Left lung (tissue), 10 donors: ENCODE measurements around the gene MAML2. TPM values are rescaled to one million over a fixed set of nuclear protein-coding genes. Genes with fewer than 3 reads are reported as not detected.

Experiments
- ATAC-seq: fragments of 200-7000 bp; cut with Tn5 transposase; one replicate; pipeline ENCODE4 v1.9.1; 2020; ENCODE audit warnings: moderate library complexity
- DNase-seq, 4 donors: peaks; one replicate each; pipeline ENCODE4 v3.0.0-alpha.2; 2013 to 2020
- H3K27ac ChIP-seq, 2 donors: fragments of 200-600 bp; sonication (generic) in 1 of 2; one replicate each; pipeline versions ENCODE4 v1.5.0 to v1.8.0; 2020 to 2021
- H3K27me3 ChIP-seq, 2 donors: fragments of 200-600 bp; sonication (generic) in 1 of 2; one replicate each; pipeline versions ENCODE4 v1.5.0 to v1.8.0; 2020 to 2021
- H3K36me3 ChIP-seq, 2 donors: fragments of 200-600 bp; sonication (generic) in 1 of 2; one replicate each; pipeline versions ENCODE4 v1.5.0 to v1.8.0; 2020 to 2021
- H3K4me1 ChIP-seq, 2 donors: fragments of 200-600 bp; one replicate each; pipeline ENCODE4 v1.8.0; 2021
- H3K4me3 ChIP-seq, 2 donors: fragments of 200-600 bp; sonication (generic) in 1 of 2; one replicate each; pipeline versions ENCODE4 v1.5.0 to v1.8.0; 2020 to 2021; ENCODE audit warnings: mild to moderate bottlenecking in 1 of 2
- H3K9me3 ChIP-seq, 2 donors: fragments of 200-600 bp; sonication (generic) in 1 of 2; one replicate each; pipeline versions ENCODE4 v1.5.0 to v1.8.0; 2020 to 2021
- intact Hi-C, 2 donors: fragments of 100-400 bp; cut with DNase I; formaldehyde crosslinking; loops; one replicate each; pipeline versions ENCODE4 v1.11.2 to v1.14.2; 2022
- polyA plus RNA-seq, 6 donors: library from polyadenylated mRNA; unstranded; fragments of 120-200 nt; gene quantifications; one replicate each; pipeline ENCODE4 v1.2.1, GENCODE V29; 2013; ENCODE audit not compliant: insufficient read length in 6 of 6
- total RNA-seq, 2 donors: library from RNA; stranded (reverse); fragmentation: NEBNext Ultra II Directional; extraction: Animal tissue kit (Norgen Biotek cat#: 25700); gene quantifications; one replicate each; pipeline ENCODE4 v1.2.1, GENCODE V29; 2021
- TF ChIP-seq, protein P1 (sequence below), 2 donors: fragments of 200-600 bp; sonication (generic) in 1 of 2; IDR thresholded peaks; one replicate each; pipeline versions ENCODE4 v1.5.0 to v1.8.0; 2021; ENCODE audit warnings: antibody characterized with exemption in 2 of 2
- donor health status: DM: no; HTN: yes; CAD: no.
- donor health status: DM: no; HTN: no; CAD: no.

The MAML2 gene
- total and polyA plus RNA-seq, 8 donors: 18.7 to 44.0 (median 36.6) TPM

DNA sequence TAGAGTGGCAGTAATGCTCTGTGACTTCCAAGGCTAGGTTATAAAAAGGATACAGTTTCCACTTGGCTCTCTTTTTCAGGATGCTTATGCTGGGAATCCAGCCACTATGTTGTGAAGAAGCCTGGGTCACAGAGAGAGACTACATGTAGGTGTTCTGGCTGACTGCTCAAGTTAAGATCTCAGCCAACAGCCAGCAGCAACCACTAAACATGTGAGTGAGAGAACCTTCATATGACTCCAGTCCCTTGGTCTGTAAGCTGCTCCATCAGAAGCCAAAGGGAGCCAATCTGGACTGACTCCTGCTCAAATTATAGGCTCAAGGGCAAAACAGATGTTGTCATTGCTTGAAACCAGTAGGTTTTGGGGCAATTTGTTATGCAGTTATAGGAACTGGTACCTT lies 162.7 kb downstream of the MAML2 start:
- no peak overlapping the region for H3K4me3 ChIP-seq
- TF ChIP-seq, protein P1, sequence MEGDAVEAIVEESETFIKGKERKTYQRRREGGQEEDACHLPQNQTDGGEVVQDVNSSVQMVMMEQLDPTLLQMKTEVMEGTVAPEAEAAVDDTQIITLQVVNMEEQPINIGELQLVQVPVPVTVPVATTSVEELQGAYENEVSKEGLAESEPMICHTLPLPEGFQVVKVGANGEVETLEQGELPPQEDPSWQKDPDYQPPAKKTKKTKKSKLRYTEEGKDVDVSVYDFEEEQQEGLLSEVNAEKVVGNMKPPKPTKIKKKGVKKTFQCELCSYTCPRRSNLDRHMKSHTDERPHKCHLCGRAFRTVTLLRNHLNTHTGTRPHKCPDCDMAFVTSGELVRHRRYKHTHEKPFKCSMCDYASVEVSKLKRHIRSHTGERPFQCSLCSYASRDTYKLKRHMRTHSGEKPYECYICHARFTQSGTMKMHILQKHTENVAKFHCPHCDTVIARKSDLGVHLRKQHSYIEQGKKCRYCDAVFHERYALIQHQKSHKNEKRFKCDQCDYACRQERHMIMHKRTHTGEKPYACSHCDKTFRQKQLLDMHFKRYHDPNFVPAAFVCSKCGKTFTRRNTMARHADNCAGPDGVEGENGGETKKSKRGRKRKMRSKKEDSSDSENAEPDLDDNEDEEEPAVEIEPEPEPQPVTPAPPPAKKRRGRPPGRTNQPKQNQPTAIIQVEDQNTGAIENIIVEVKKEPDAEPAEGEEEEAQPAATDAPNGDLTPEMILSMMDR (IDR thresholded peaks at IDR 0.05): no peak
- DNase-seq (no peak), ATAC-seq (no peak)
- H3K4me1 ChIP-seq: peaks cover 0 to 8% of the 10 kb centered on the region in 2 donors
- intact Hi-C loops: no loop called here
- no peaks in the 10 kb centered on the region for H3K9me3 ChIP-seq
- no peaks in the 10 kb centered on the region for H3K36me3 ChIP-seq
- H3K27ac ChIP-seq: no peak overlapping the region
- no peaks in the 10 kb centered on the region for H3K27me3 ChIP-seq

DNA sequence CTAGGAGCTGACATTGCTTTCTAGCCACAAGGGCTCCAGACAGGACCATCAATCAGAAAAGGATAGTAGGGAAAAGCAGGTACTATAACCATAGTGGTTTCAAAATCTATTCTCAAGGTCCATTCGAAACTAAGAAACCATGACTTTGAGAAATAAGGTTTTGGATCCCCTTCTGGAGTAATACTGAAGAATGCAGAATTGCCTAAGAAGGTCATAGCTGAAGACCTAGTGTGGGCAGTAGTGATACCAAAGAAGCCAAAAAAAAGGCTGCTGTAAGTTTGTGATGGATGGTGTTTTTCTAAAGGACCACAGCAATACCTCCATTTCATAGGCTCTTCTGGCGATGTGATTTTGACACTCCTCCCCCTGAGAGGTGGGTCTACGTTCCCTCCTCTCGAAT lies 163.1 kb downstream of the MAML2 start:
- DNase-seq (no peak), ATAC-seq (no peak)
- no peaks in the 10 kb centered on the region for H3K9me3 ChIP-seq
- H3K27me3 ChIP-seq: no peaks in the 10 kb centered on the region
- no peak overlapping the region for H3K27ac ChIP-seq
- peaks cover 0 to 8% of the 10 kb centered on the region in 2 donors for H3K4me1 ChIP-seq
- H3K36me3 ChIP-seq: no peaks in the 10 kb centered on the region
- H3K4me3 ChIP-seq: no peak overlapping the region
- intact Hi-C loops: no loop called here
- TF ChIP-seq, protein P1 (IDR thresholded peaks at IDR 0.05): no peak

DNA sequence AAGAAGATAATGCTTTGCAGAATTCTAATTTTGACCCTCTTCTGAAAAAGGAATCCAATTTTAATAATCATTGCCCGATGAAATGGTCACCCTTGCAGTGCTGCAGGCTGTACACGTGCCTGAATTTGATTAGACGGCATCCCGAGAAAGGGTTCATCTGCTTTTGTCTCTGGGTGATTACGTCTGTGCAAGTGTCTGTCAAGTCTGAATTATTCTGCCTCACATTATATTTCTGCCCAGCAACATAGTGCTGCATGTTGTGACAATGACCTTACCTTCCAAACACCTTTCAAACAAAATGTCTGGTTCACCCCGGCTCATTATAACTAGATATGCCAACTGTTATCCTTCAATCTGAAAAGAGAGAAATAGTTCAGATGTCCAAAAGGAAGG lies 164.1 kb downstream of the MAML2 start:
- H3K27me3 ChIP-seq: no peaks in the 10 kb centered on the region
- H3K4me3 ChIP-seq: no peak overlapping the region
- no peak for ATAC-seq
- DNase-seq: no peak
- H3K4me1 ChIP-seq: peaks cover 0 to 11% of the 10 kb centered on the region in 2 donors
- TF ChIP-seq, protein P1 (IDR thresholded peaks at IDR 0.05): no peak
- H3K36me3 ChIP-seq: no peaks in the 10 kb centered on the region
- intact Hi-C loops: no loop called here
- H3K9me3 ChIP-seq: no peaks in the 10 kb centered on the region
- no peak overlapping the region for H3K27ac ChIP-seq

DNA sequence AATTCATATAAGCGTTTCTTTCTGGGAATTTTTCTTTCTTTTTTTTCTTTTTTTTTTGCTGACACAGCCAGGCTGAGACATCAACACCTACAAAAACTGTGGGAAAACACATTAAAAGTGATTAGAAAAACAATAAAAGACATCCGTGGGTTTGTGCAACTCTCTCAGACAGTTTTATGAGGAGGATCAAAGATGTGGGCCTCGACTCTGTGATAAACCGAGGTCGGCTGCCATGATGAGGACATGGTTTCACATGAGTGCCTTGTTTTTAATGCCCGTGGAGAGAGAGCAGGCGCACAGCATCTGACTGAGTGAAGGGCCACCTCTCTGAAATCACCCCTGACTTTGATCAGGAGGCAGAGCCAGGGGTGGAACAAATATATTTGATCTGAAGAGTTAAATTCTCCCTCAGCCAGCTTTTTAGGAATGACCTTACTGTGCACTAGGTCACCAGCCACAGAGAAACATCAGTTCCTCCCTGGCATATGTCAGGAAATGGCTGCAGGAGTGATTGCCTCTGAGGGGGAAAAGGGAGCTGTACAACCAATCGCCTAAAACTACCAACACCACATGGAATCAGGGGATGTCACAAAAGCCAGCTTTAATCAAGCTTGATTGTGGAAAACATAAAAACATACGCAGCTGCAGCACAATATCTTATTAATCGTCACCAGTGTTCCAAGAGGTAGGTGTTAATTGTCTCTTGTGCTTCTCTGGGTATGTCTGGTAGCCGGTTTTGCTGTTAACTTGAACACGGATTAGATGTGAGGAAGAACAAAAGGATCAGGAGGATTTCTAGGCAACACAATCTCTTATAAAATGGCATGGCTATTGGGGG lies 164.7 kb downstream of the MAML2 start:
- Histone ChIP-seq H3K27me3 (no peaks in the 10 kb centered on the region), H3K27ac (no peak overlapping the region), H3K36me3 (no peaks in the 10 kb centered on the region), H3K4me3 (no peak overlapping the region), H3K9me3 (no peaks in the 10 kb centered on the region), H3K4me1 (peaks cover 0 to 18% of the 10 kb centered on the region in 2 donors)
- no peak for ATAC-seq
- TF ChIP-seq, protein P1 (IDR thresholded peaks at IDR 0.05): no peak
- DNase-seq: no peak
- intact Hi-C loops: no loop called here

DNA sequence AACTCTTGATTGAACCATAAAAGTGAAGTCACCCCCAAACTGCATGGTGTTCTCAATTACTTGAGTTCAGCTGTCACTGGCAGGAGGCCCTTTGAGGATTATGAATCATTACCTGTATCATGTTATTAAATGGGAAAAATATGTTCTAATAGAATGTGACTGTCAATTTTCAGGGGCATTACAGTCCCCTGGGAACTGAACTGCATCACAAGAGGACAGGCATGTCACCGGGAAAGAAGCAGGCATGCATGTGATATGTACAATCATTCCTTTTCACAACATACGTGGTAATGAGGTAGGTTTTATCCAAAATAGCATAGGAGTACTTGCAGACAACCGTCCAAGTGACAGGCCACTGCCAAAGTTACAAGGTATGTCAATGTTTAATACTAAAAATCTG lies 165.8 kb downstream of the MAML2 start:
- intact Hi-C loops: no loop called here
- H3K27me3 ChIP-seq: no peaks in the 10 kb centered on the region
- H3K36me3 ChIP-seq: no peaks in the 10 kb centered on the region
- ATAC-seq: no peak
- peaks cover 0 to 26% of the 10 kb centered on the region in 2 donors for H3K4me1 ChIP-seq
- no peak for DNase-seq
- no peak overlapping the region for H3K4me3 ChIP-seq
- TF ChIP-seq, protein P1 (IDR thresholded peaks at IDR 0.05): no peak
- no peak overlapping the region for H3K27ac ChIP-seq
- H3K9me3 ChIP-seq: no peaks in the 10 kb centered on the region
